IgD-negative memory B cell (primary cell): ENCODE results near the gene PIGT. TPM values are rescaled to one million over a fixed set of nuclear protein-coding genes. Genes with fewer than 3 reads are reported as not detected.
A peak's percentile ranks its signal among the peaks of the same experiment; 100 is the strongest.

Experiments used
- H3K27ac Mint-ChIP-seq, 3 donors: one replicate each; pipeline ENCODE4 v1.8.0; 2020 to 2022; ENCODE audit warnings: mild to moderate bottlenecking in 3 of 3, mixed read lengths in 3 of 3, moderate library complexity in 1 of 3
- H3K27me3 Mint-ChIP-seq: one replicate; pipeline ENCODE4 v1.8.0; 2021; ENCODE audit warnings: mixed read lengths
- H3K36me3 Mint-ChIP-seq: one replicate; pipeline ENCODE4 v1.8.0; 2020; ENCODE audit warnings: mild to moderate bottlenecking, mixed read lengths
- H3K4me1 Mint-ChIP-seq, 3 donors: one replicate each; pipeline ENCODE4 v1.8.0; 2020 to 2022; ENCODE audit warnings: mixed read lengths in 3 of 3, mild to moderate bottlenecking in 1 of 3
- H3K4me3 Mint-ChIP-seq, 4 donors: one replicate each; pipeline ENCODE4 v1.8.0; 2020 to 2022; ENCODE audit warnings: mild to moderate bottlenecking in 4 of 4, mixed read lengths in 4 of 4, moderate library complexity in 3 of 4
- H3K9me3 Mint-ChIP-seq, 3 donors: one replicate each; pipeline ENCODE4 v1.8.0; 2020 to 2021; ENCODE audit warnings: mixed read lengths in 3 of 3, mild to moderate bottlenecking in 1 of 3
- polyA plus RNA-seq: library from polyadenylated mRNA; unstranded; fragments of 300-500 nt; fragmentation: Illumina TruSeq; gene quantifications from one replicate; pipeline ENCODE4 v1.2.3, GENCODE V29; 2021

The PIGT gene
- polyA plus RNA-seq, 1 donor from 2014 or later = 69.3 TPM

DNA sequence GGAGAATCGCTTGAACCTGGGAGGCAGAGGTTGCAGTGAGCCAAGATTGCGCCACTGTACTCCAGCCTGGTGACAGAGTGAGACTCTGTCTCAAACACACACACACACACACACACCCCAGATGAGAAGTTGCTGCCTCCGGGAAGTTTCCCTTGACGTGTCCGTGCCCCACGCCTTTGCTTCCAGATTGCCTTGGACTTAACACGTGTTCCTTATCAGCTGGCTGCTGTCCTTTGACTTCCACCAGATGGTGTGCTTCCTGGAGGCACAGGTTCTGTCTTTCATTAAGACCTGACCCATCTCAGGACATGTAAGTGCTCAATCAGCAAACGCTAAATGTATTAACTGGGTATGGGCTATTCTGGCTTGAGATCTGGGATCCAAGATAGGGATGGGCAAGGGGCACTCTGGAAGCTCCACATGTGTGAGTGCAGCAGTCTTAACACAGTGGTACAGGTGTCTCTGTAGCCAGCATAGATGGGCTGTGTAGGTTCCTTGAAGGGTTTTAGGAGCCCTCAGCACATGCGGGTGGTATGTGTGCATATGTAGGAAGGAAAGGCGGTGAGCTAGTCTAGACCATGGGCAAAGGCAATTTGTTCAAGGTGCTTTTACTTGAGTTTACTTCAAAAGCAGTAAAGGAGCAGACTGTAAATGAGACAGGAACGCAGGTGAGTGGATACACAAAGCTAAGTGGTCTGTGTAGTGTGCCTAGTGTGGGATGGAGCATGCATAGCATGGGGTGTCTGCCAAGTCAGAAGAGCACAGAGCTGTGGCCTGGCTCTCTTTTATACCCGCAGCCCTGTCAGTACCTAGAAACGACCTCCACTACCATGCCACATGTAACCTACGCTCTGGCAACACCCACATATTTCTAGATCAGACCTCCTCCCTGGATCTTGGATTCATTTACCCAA is 11.6 kb downstream of the PIGT start:
- Mint-ChIP-seq H3K4me1 (peaks cover 8 to 9% (median 8%) of the 10 kb centered on the region in 3 donors), H3K36me3 (peaks cover 4% of the 10 kb centered on the region), H3K27me3 (no peaks in the 10 kb centered on the region), H3K9me3 (peaks cover 0 to 3% (median 0%) of the 10 kb centered on the region in 3 donors), H3K4me3 (no peak overlapping the region), H3K27ac (peak overlapping the region in 1 of 3 donors; percentile 6)

- no peak overlapping the region for H3K27ac Mint-ChIP-seq
- H3K4me1 Mint-ChIP-seq = peaks cover 14 to 20% (median 15%) of the 10 kb centered on the region in 3 donors
- H3K27me3 Mint-ChIP-seq = no peaks in the 10 kb centered on the region
- no peak overlapping the region for H3K4me3 Mint-ChIP-seq
- peaks cover 9% of the 10 kb centered on the region for H3K36me3 Mint-ChIP-seq
- H3K9me3 Mint-ChIP-seq = peaks cover 0 to 4% (median 0%) of the 10 kb centered on the region in 3 donors
Measured at GRCh38 chr20:45429618-45430017, 13.7 kb downstream of the PIGT start.

- peak overlapping the region; percentile 23 to 41 (median 31) for H3K27ac Mint-ChIP-seq
- peaks cover 9% of the 10 kb centered on the region for H3K36me3 Mint-ChIP-seq
- H3K27me3 Mint-ChIP-seq = no peaks in the 10 kb centered on the region
- peaks cover 0 to 4% (median 0%) of the 10 kb centered on the region in 3 donors for H3K9me3 Mint-ChIP-seq
- peaks cover 20 to 27% (median 25%) of the 10 kb centered on the region in 3 donors for H3K4me1 Mint-ChIP-seq
- H3K4me3 Mint-ChIP-seq = peak overlapping the region in 3 of 4 donors; percentile 2 to 79 (median 70)
Measured at GRCh38 chr20:45432294-45432693, 16.4 kb downstream of the PIGT start.

DNA sequence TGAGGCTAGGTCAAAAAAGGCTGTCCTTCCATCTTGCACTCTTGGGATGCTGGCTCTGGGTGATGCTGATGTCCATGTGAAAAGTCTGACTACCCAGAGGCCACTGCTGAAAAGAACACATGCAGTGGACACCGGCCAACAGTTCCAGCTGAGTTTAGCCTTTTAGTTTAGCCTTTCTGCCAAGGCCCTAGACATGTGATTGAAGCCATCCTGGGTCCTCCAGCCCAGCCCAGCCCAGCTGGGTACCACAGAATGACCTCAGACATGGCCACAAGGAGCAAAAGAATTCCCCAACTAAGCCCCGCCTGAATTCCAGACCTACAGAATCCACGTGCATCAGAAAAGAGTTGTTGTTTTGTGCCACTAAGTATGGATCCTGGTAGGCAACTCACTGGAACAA is 17.4 kb downstream of the PIGT start:
- H3K4me1 Mint-ChIP-seq = peaks cover 20 to 26% (median 25%) of the 10 kb centered on the region in 3 donors

GRCh38 chr20:45433976-45434375 is 18.0 kb downstream of the PIGT start:
- Mint-ChIP-seq H3K4me3 (peak overlapping the region in 2 of 4 donors; percentile 37 to 59), H3K9me3 (peaks cover 0 to 4% (median 0%) of the 10 kb centered on the region in 3 donors), H3K4me1 (peaks cover 20 to 26% (median 25%) of the 10 kb centered on the region in 3 donors), H3K36me3 (peaks cover 6% of the 10 kb centered on the region), H3K27me3 (no peaks in the 10 kb centered on the region), H3K27ac (peak overlapping the region in 2 of 3 donors; percentile 39 to 52)

More for the DNA sequence above, 17.4 kb downstream of the PIGT start:
- H3K4me3 Mint-ChIP-seq = peak overlapping the region in 2 of 4 donors; percentile 17 to 59
- H3K27ac Mint-ChIP-seq = peak overlapping the region in 1 of 3 donors; percentile 10
- H3K36me3 Mint-ChIP-seq = peaks cover 6% of the 10 kb centered on the region
- H3K27me3 Mint-ChIP-seq = no peaks in the 10 kb centered on the region
- H3K9me3 Mint-ChIP-seq = peaks cover 0 to 4% (median 0%) of the 10 kb centered on the region in 3 donors

GRCh38 chr20:45436732-45437485 is 21.0 kb downstream of the PIGT start:
- Mint-ChIP-seq H3K36me3 (peaks cover 6% of the 10 kb centered on the region), H3K27ac (peak overlapping the region; percentile 54 to 88 (median 76)), H3K4me1 (peaks cover 16 to 24% (median 22%) of the 10 kb centered on the region in 3 donors), H3K27me3 (no peaks in the 10 kb centered on the region), H3K9me3 (peaks cover 0 to 4% (median 0%) of the 10 kb centered on the region in 3 donors), H3K4me3 (peak overlapping the region; percentile 74 to 90 (median 82))

DNA sequence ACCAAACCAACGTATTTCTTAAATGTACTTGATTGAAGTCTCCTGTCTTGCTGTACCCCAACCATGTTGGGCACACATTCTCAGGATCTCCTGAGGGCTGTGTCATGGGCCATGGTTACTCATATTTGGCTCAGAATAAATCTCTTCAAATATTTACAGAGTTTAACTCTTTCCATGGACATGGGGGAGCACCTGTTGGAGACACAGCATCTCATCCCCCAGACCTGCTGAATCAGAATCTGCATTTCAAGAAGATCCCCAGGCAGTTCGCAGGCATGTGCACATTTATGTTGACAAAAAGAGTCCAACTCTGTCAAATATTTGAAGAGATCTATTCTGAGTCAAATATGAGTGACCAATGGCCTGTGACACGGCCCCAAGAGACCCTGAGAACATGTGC is 24.5 kb downstream of the PIGT start:
- Mint-ChIP-seq H3K4me1 (peaks cover 6 to 10% (median 7%) of the 10 kb centered on the region in 3 donors), H3K4me3 (no peak overlapping the region), H3K27ac (no peak overlapping the region), H3K27me3 (peaks cover 6% of the 10 kb centered on the region), H3K36me3 (no peaks in the 10 kb centered on the region), H3K9me3 (no peaks in the 10 kb centered on the region)

GRCh38 chr20:45440891-45441685 is 25.1 kb downstream of the PIGT start:
- Mint-ChIP-seq H3K4me1 (peaks cover 2 to 10% (median 6%) of the 10 kb centered on the region in 3 donors), H3K27ac (no peak overlapping the region), H3K4me3 (no peak overlapping the region), H3K27me3 (peaks cover 9% of the 10 kb centered on the region), H3K36me3 (peaks cover 2% of the 10 kb centered on the region), H3K9me3 (no peaks in the 10 kb centered on the region)

- no peaks in the 10 kb centered on the region for H3K9me3 Mint-ChIP-seq
- H3K36me3 Mint-ChIP-seq = peaks cover 4% of the 10 kb centered on the region
- H3K4me3 Mint-ChIP-seq = no peak overlapping the region
- peaks cover 2 to 5% (median 4%) of the 10 kb centered on the region in 3 donors for H3K4me1 Mint-ChIP-seq
- no peak overlapping the region for H3K27ac Mint-ChIP-seq
- H3K27me3 Mint-ChIP-seq = peaks cover 9% of the 10 kb centered on the region
Measured at GRCh38 chr20:45441746-45442145, 25.8 kb downstream of the PIGT start.

DNA sequence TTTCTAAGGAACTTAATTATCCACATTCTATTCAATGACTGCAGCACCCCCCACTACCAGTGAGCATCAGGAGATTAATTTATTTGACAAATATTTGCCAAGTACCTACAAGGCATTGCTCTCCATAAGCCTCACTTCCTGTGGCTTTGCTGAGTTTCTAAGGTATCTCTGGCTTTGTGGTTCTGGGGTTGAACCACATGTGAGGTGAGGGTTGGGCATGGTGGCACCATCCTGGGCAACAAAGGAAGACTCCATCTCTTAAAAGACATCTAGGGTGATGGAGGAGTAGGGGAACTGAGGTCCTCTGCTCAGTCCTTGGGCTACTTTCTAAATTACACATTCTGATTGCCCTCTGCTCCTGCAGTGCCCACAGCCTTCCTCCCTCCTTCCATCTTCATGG is 28.1 kb downstream of the PIGT start:
- H3K4me3 Mint-ChIP-seq = no peak overlapping the region
- peaks cover 0 to 1% (median 0%) of the 10 kb centered on the region in 3 donors for H3K4me1 Mint-ChIP-seq
- peaks cover 9% of the 10 kb centered on the region for H3K27me3 Mint-ChIP-seq
- H3K27ac Mint-ChIP-seq = no peak overlapping the region
- H3K36me3 Mint-ChIP-seq = peaks cover 4% of the 10 kb centered on the region
- no peaks in the 10 kb centered on the region for H3K9me3 Mint-ChIP-seq

- H3K27me3 Mint-ChIP-seq = peaks cover 9% of the 10 kb centered on the region
- H3K4me3 Mint-ChIP-seq = no peak overlapping the region
- H3K4me1 Mint-ChIP-seq = peaks cover 0 to 5% (median 2%) of the 10 kb centered on the region in 3 donors
- H3K36me3 Mint-ChIP-seq = peaks cover 4% of the 10 kb centered on the region
- H3K9me3 Mint-ChIP-seq = no peaks in the 10 kb centered on the region
- no peak overlapping the region for H3K27ac Mint-ChIP-seq
Measured at GRCh38 chr20:45445805-45446562, 30.0 kb downstream of the PIGT start.

DNA sequence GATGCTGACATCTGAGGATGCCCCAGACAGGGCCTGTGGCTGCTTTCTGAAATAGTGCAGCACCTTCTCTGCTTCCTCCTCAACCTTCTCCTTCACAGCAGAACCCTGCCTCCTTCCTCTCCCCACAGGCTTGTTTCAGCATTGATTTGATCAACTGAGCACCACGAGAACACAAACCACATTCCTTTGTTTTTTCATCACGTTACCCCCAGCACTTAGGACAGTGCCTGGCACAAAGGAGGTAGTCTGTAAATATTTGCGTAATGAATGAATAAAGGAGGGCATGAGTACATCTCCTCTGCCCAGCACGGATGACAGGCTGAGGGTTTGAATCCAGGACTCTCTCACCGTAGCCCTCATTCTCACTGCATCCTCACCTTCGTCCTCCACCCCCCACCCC is 32.3 kb downstream of the PIGT start:
- Mint-ChIP-seq H3K4me1 (peaks cover 7 to 15% (median 8%) of the 10 kb centered on the region in 3 donors), H3K27me3 (peaks cover 9% of the 10 kb centered on the region), H3K36me3 (peaks cover 4% of the 10 kb centered on the region), H3K4me3 (no peak overlapping the region), H3K27ac (no peak overlapping the region), H3K9me3 (no peaks in the 10 kb centered on the region)

DNA sequence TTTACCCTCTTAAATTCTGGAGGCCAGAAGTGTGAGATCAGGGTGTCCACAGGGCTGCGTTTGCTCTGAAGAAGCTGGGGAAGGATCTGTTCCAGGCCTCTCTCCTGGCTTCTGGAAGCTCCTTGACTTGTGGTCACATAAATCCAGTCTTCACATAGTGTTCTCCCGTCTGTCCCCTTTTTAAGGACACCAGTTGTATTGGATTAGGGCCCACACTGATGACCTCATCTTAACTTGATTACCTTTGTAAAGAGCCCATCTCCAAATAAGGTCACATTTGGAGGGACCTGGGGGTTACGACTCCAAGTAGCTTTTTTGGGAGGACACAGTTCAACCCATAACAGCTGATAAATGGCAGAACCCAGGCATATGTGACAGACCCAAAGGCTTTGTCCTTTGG is 33.6 kb downstream of the PIGT start:
- no peaks in the 10 kb centered on the region for H3K9me3 Mint-ChIP-seq
- no peak overlapping the region for H3K4me3 Mint-ChIP-seq
- peaks cover 9% of the 10 kb centered on the region for H3K27me3 Mint-ChIP-seq
- peaks cover 7 to 15% (median 8%) of the 10 kb centered on the region in 3 donors for H3K4me1 Mint-ChIP-seq
- peaks cover 4% of the 10 kb centered on the region for H3K36me3 Mint-ChIP-seq
- H3K27ac Mint-ChIP-seq = no peak overlapping the region
